Mesendoderm (in vitro differentiated cells): ENCODE measurements around the gene CSF2RB.

ENCODE experiments used
- DNase-seq: peaks from one replicate; pipeline ENCODE4 v3.0.0; 2013
- H2AK5ac ChIP-seq: 2 replicates; pipeline ENCODE4 v1.6.1; 2013; ENCODE audit warnings: low read length, inconsistent platforms
- H2BK120ac ChIP-seq: 2 replicates; pipeline ENCODE4 v1.6.1; 2013; ENCODE audit warnings: low read depth, mild to moderate bottlenecking, low read length, moderate library complexity, mixed read lengths
- H2BK15ac ChIP-seq: replicated peaks from 2 replicates; pipeline ENCODE4 v1.6.1; 2013; ENCODE audit warnings: low read depth, mild to moderate bottlenecking, moderate library complexity
- H2BK5ac ChIP-seq: 2 replicates; pipeline ENCODE4 v1.6.1; 2013; ENCODE audit warnings: low read length, inconsistent platforms
- H3K18ac ChIP-seq: 2 replicates; pipeline ENCODE4 v1.6.1; 2013; ENCODE audit warnings: mild to moderate bottlenecking, low read length, mixed read lengths
- H3K23ac ChIP-seq: one replicate; pipeline ENCODE4 v1.6.1; 2013; ENCODE audit warnings: low read length
- H3K27ac ChIP-seq: 2 replicates; pipeline ENCODE4 v1.5.1; 2013; ENCODE audit warnings: low read depth, mild to moderate bottlenecking, inconsistent platforms, low read length, moderate library complexity
- H3K27me3 ChIP-seq: 2 replicates; pipeline ENCODE4 v1.6.1; 2013; ENCODE audit warnings: low read length, control low read depth, mild to moderate bottlenecking, inconsistent platforms; ENCODE audit not compliant: insufficient read depth, poor library complexity
- H3K36me3 ChIP-seq: 2 replicates; pipeline ENCODE4 v1.6.1; 2013; ENCODE audit warnings: low read length, inconsistent platforms; ENCODE audit not compliant: control insufficient read depth, insufficient read depth
- H3K4ac ChIP-seq: one replicate; pipeline ENCODE4 v1.6.1; 2013; ENCODE audit warnings: low read depth, mild to moderate bottlenecking, low read length, moderate library complexity
- H3K4me1 ChIP-seq: 2 replicates; pipeline ENCODE4 v1.6.1; 2013; ENCODE audit warnings: low read depth, low read length, inconsistent platforms; ENCODE audit not compliant: control insufficient read depth
- H3K4me2 ChIP-seq: 2 replicates; pipeline ENCODE4 v1.6.1; 2013; ENCODE audit warnings: low read length
- H3K4me3 ChIP-seq: 2 replicates; pipeline ENCODE4 v1.5.1; 2013; ENCODE audit warnings: mild to moderate bottlenecking, low read length
- H3K56ac ChIP-seq: one replicate; pipeline ENCODE4 v1.6.1; 2013; ENCODE audit warnings: low read length
- H3K79me1 ChIP-seq: 2 replicates; pipeline ENCODE4 v1.6.1; 2013; ENCODE audit warnings: low read length, inconsistent platforms
- H3K79me2 ChIP-seq: 2 replicates; pipeline ENCODE4 v1.6.1; 2013; ENCODE audit warnings: mild to moderate bottlenecking, low read length; ENCODE audit not compliant: control insufficient read depth, insufficient read depth
- H3K9ac ChIP-seq: 2 replicates; pipeline ENCODE4 v1.6.1; 2013; ENCODE audit warnings: low read length, inconsistent platforms
- H4K5ac ChIP-seq: one replicate; pipeline ENCODE4 v1.6.1; 2013; ENCODE audit warnings: low read length
- H4K8ac ChIP-seq: one replicate; pipeline ENCODE4 v1.6.1; 2013; ENCODE audit warnings: low read depth, mild to moderate bottlenecking, control low read depth, low read length, moderate library complexity
- WGBS: extraction: QIAGEN DNeasy Blood & Tissue Kit; methylation state at CpG from one replicate; pipeline ENCODE4 v1.1.7; 2013; ENCODE audit warnings: low lambda C conversion rate, missing lambda C conversion rate; ENCODE audit not compliant: insufficient coverage; ENCODE audit errors: extremely low coverage; 5-methylcytosine and 5-hydroxymethylcytosine counted together

Gene CSF2RB

DNA sequence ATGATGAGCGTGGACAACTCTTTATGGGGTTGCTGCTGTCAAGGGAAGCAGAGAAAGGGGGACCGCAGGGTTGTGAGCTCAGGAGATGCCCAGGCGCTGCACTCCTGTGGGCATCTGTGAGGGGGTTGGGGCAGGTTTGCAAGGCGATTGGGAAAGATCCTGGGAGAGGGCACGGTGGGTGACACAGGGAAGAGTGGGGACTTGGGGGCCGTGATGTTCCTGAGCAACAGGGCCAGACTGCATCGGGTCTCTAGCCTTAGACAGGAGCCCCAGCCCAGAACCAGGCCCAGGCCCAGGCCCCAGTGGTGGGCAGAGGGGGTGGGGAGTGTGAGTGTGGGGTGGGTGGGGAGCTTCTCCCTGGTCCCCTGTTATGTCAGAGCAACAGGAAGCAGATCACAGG, 38.3 kb downstream of the CSF2RB start:
- Histone ChIP-seq H4K5ac (no peak overlapping the region), H2BK5ac (no peak overlapping the region), H3K4me2 (no peak overlapping the region), H3K79me2 (no peaks in the 10 kb centered on the region), H3K27ac (no peak overlapping the region), H4K8ac (no peak overlapping the region), H3K27me3 (no peaks in the 10 kb centered on the region), H3K56ac (no peak overlapping the region), H3K23ac (no peak overlapping the region), H2AK5ac (no peak overlapping the region), H3K9ac (no peak overlapping the region), H2BK120ac (no peak overlapping the region), H3K4ac (no peak overlapping the region), H3K18ac (no peak overlapping the region), H2BK15ac (no peak overlapping the region), H3K36me3 (no peaks in the 10 kb centered on the region), H3K79me1 (no peaks in the 10 kb centered on the region), H3K4me1 (no peaks in the 10 kb centered on the region), H3K4me3 (no peak overlapping the region)
- no CpG with 5 or more reads among the region's 7 CpGs for WGBS
- DNase-seq: no peak

DNA sequence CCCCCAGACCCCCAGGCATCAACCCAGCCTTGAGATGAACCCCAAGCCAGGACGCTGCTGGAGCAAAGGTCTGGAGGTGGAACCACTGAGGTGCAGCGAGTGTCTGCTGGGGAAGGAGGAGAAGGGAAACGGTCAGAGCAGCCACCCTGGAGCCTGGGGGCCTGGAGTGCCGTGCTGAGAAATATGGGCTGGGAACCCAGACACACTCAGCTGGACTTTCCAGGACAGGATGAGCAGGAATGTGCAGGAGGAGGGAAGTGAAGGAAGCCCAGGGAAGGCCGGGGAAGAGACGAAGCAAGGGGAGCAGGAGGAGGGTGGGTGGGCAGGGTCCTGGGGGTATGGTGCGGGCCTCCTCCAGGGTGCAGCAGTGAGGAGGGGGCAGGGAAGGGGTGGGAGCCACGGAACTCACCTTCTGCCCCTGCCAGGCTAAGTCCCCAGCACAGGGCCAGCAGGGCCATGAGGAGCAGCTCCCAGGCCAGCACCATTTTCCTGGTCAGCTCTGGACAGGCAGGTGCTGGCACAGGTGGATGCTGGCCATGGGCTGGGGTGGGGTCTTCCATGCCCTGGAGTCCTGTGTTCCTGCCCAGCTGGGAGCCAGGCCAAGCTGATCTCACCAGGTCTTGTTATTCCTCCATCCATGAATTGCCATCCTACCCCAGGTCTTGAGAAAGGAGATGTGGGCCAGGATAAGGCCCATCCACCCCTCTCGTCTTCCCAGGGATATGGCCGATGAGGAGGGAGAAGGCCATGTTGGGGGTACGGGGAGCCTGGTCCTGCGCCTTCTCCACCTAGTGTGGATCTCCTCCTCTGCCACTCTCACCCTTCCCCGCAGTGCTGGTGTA, 40.0 kb downstream of the CSF2RB start:
- Histone ChIP-seq H2BK5ac (no peak overlapping the region), H3K23ac (no peak overlapping the region)
- no CpG with 5 or more reads among the region's 13 CpGs for WGBS

DNA sequence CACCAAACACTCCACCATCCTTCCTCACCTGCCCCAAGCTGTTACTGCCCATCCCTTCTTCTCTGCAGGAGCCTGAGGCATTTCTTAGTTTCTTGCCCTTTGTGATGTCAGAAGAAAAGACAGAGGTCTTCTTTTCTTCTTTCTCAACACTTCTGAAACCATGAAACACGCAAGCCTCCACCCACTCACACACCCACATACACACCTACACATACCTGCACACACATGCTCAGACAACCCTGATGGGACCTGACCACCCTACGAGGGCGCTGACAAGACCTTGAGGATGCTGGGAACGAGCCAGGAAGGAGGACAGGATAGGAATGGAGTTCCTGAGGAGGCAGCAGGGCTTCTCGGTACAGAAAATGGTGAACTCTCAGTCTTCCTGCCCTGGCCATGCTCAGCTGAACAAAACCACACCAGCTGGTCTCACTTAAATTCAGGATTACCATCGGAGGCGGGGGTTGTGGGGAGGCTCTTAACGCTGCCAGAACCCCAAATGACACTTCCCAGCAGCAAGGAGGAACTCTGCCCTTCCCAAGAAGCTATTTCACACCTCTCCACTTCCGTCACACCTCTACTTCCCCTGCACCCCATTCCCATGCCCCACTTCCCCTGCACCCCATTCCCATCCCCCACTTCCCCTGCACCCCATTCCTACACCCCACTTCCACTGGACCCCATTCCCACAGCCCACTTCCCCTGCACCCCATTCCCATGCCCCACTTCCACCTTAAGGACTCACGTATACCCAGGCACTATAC, 41.0 kb downstream of the CSF2RB start:
- H3K4me2 ChIP-seq: no peak overlapping the region
- H2BK15ac ChIP-seq: no peak overlapping the region
- H4K8ac ChIP-seq: no peak overlapping the region
- no peaks in the 10 kb centered on the region for H3K36me3 ChIP-seq
- H3K27me3 ChIP-seq: no peaks in the 10 kb centered on the region
- no peaks in the 10 kb centered on the region for H3K4me1 ChIP-seq
- WGBS: no CpG with 5 or more reads among the region's 10 CpGs
- H3K56ac ChIP-seq: no peak overlapping the region
- H2BK5ac ChIP-seq: no peak overlapping the region
- no peak overlapping the region for H3K4me3 ChIP-seq
- H2BK120ac ChIP-seq: no peak overlapping the region
- no peak overlapping the region for H3K9ac ChIP-seq
- no peaks in the 10 kb centered on the region for H3K79me1 ChIP-seq
- no peak overlapping the region for H3K18ac ChIP-seq
- no peak overlapping the region for H4K5ac ChIP-seq
- no peak overlapping the region for H3K4ac ChIP-seq
- no peaks in the 10 kb centered on the region for H3K79me2 ChIP-seq
- no peak for DNase-seq
- H3K23ac ChIP-seq: no peak overlapping the region
- no peak overlapping the region for H2AK5ac ChIP-seq
- no peak overlapping the region for H3K27ac ChIP-seq

More for the DNA sequence above, 40.0 kb downstream of the CSF2RB start:
- Histone ChIP-seq H3K27me3 (no peaks in the 10 kb centered on the region), H3K4ac (no peak overlapping the region), H2BK15ac (no peak overlapping the region), H4K5ac (no peak overlapping the region), H3K56ac (no peak overlapping the region), H3K9ac (no peak overlapping the region), H2BK120ac (no peak overlapping the region), H4K8ac (no peak overlapping the region), H3K18ac (no peak overlapping the region), H3K79me2 (no peaks in the 10 kb centered on the region), H3K4me1 (no peaks in the 10 kb centered on the region), H2AK5ac (no peak overlapping the region), H3K79me1 (no peaks in the 10 kb centered on the region), H3K4me2 (no peak overlapping the region), H3K36me3 (no peaks in the 10 kb centered on the region), H3K4me3 (no peak overlapping the region), H3K27ac (no peak overlapping the region)
- no peak for DNase-seq

DNA sequence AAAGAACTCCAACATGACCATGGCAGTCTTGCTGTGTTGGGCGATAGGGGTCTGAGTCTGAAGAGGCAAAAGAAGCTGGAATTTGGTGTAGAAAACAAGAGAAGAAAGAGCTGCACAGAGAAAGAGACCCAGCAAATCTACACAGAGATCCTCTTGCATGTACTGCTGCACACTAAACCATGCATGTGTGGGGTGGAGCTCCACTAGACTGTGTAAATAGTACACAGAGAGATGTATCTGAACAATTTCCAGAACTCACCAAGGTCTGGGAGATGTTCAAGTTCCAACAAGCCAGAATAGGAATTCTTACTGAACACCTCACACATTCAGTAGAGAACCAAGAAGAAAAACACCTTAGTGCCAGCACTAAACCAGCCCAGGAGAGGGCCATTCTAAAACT, 42.3 kb downstream of the CSF2RB start:
- Histone ChIP-seq H3K18ac (no peak overlapping the region), H3K36me3 (no peaks in the 10 kb centered on the region), H2BK120ac (no peak overlapping the region), H3K79me2 (no peaks in the 10 kb centered on the region), H2BK15ac (no peak overlapping the region), H3K27me3 (no peaks in the 10 kb centered on the region), H3K79me1 (no peaks in the 10 kb centered on the region), H2AK5ac (no peak overlapping the region), H4K5ac (no peak overlapping the region), H3K56ac (no peak overlapping the region), H3K4me2 (no peak overlapping the region), H3K27ac (no peak overlapping the region), H3K23ac (no peak overlapping the region), H3K4me1 (no peaks in the 10 kb centered on the region), H3K4ac (no peak overlapping the region), H4K8ac (no peak overlapping the region), H3K9ac (no peak overlapping the region), H3K4me3 (no peak overlapping the region), H2BK5ac (no peak overlapping the region)
- no peak for DNase-seq
- WGBS: no CpG with 5 or more reads among the region's 1 CpG

DNA sequence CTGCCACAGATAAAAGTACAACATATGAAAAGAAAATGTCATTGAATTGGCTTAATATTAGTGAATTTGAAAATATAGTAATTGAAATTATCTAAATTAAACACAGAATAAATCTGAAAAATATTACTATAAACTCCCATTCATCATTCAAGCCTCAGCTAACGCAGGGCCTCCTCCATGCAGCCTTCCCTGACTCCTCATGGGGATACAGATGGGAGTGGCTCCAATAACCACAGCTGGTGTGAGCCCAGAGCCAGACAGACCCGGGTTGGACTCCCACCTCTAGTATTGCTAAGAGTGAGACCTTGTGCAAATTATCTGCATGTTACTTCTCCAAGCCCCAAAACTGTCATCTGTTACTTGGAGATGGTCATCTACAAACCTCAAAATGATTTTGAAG, 44.9 kb downstream of the CSF2RB start:
- Histone ChIP-seq H3K27ac (no peak overlapping the region), H2BK15ac (no peak overlapping the region), H3K36me3 (no peaks in the 10 kb centered on the region), H3K56ac (no peak overlapping the region), H3K9ac (no peak overlapping the region), H3K4me3 (no peak overlapping the region), H3K79me1 (no peaks in the 10 kb centered on the region), H3K79me2 (no peaks in the 10 kb centered on the region), H2BK120ac (no peak overlapping the region), H3K18ac (no peak overlapping the region), H2BK5ac (no peak overlapping the region), H2AK5ac (no peak overlapping the region), H3K27me3 (no peaks in the 10 kb centered on the region), H4K8ac (no peak overlapping the region), H3K23ac (no peak overlapping the region), H3K4me2 (no peak overlapping the region), H3K4me1 (no peaks in the 10 kb centered on the region), H4K5ac (no peak overlapping the region), H3K4ac (no peak overlapping the region)
- WGBS: no CpG with 5 or more reads among the region's 2 CpGs
- no peak for DNase-seq
